SU-DHL-6 (cell line): ENCODE measurements around the gene ANXA11.

Experiments used
- CTCF ChIP-seq: fragments of 200-600 bp; sonication (generic); IDR thresholded peaks from one replicate; pipeline ENCODE4 v1.5.1; 2017; ENCODE audit warnings: antibody characterized with exemption, mild to moderate bottlenecking, low read length, moderate library complexity; ENCODE audit not compliant: insufficient read depth, poor library complexity, severe bottlenecking
- EZH2phosphoT487 ChIP-seq: fragments of 200-600 bp; sonication (generic), shearing (Covaris generic); conservative IDR thresholded peaks from 2 replicates; pipeline ENCODE4 v1.6.1; 2018; ENCODE audit warnings: mild to moderate bottlenecking, antibody characterized with exemption, low read length, moderate library complexity, mixed read lengths

GRCh38 chr10:80155696-80156215, 49.6 kb downstream of the ANXA11 start:
- TF ChIP-seq CTCF (no peak), EZH2phosphoT487 (no peak)
